Esophagus muscularis mucosa (tissue), 4 donors: ENCODE data around the gene TBC1D2. TPM values are rescaled to one million over a fixed set of nuclear protein-coding genes. Genes with fewer than 3 reads are reported as not detected.

ENCODE experiments used
- DNase-seq: peaks from one replicate; pipeline ENCODE4 v3.0.0-alpha.2; 2017; ENCODE audit errors: extremely low spot score
- H3K27ac ChIP-seq, 4 donors: fragments of 200-600 bp; sonication (generic); replicated peaks in 1 of 4; 1 replicate in 3 of 4; 2 replicates in 1 of 4; pipeline ENCODE4 v1.5.1; 2016 to 2019; ENCODE audit warnings: mild to moderate bottlenecking in 1 of 4
- H3K27me3 ChIP-seq, 4 donors: fragments of 200-600 bp; sonication (generic); one replicate each; pipeline versions ENCODE4 v1.5.1 to v1.6.0; 2016 to 2019
- H3K36me3 ChIP-seq, 4 donors: fragments of 200-600 bp; sonication (generic); one replicate each; pipeline ENCODE4 v1.5.1; 2016 to 2019
- H3K4me1 ChIP-seq, 4 donors: fragments of 200-600 bp; sonication (generic); one replicate each; pipeline ENCODE4 v1.5.1; 2016 to 2019
- H3K4me3 ChIP-seq, 4 donors: fragments of 200-600 bp; sonication (generic); 1 replicate in 2 of 4; 2 replicates in 2 of 4; pipeline ENCODE4 v1.5.1; 2016 to 2019; ENCODE audit warnings: mild to moderate bottlenecking in 4 of 4, moderate library complexity in 1 of 4
- H3K9me3 ChIP-seq, 4 donors: fragments of 200-600 bp; sonication (generic); 1 replicate in 3 of 4; 2 replicates in 1 of 4; pipeline ENCODE4 v1.5.1; 2016 to 2019
- EP300 ChIP-seq: sonication (generic); formaldehyde crosslinking; IDR thresholded peaks from one replicate; pipeline ENCODE4 v1.6.1; 2017; ENCODE audit warnings: antibody characterized with exemption
- POLR2A ChIP-seq: fragments of 450-650 bp; IDR thresholded peaks from one replicate; pipeline ENCODE4 v1.6.1; 2017; ENCODE audit warnings: antibody characterized with exemption, moderate library complexity, mild to moderate bottlenecking, low read depth
- POLR2AphosphoS5 ChIP-seq, 2 donors: sonication (generic); formaldehyde crosslinking; IDR thresholded peaks; one replicate each; pipeline ENCODE4 v1.6.1; 2017; ENCODE audit warnings: antibody characterized with exemption in 2 of 2
- WGBS: methylation state at CpG from one replicate; pipeline ENCODE4 v1.1.5; 2018; 5-methylcytosine and 5-hydroxymethylcytosine counted together
- intact Hi-C: fragments of 100-400 bp; cut with DNase I; formaldehyde crosslinking; loops from one replicate; pipeline ENCODE4 v1.15.1; 2023
- total RNA-seq, 4 donors: library from RNA; depleted of rRNA; stranded (reverse); fragments of >200 nt; gene quantifications; one replicate each; pipeline versions ENCODE4 v1.1.0 to v1.2.1, GENCODE V29; 2016
- TF ChIP-seq, protein P1 (sequence below), 3 experiments: fragments of 200-600 bp in 2 of 3; fragments of 450-650 bp in 1 of 3; sonication (generic) in 2 of 3; IDR thresholded peaks; one replicate each; pipeline ENCODE4 v1.5.1; 2017 to 2019; ENCODE audit warnings: antibody characterized with exemption in 3 of 3, mild to moderate bottlenecking in 2 of 3, moderate library complexity in 1 of 3

The TBC1D2 gene
- total RNA-seq, 4 donors from 2014 or later, result 5.0 to 12.4 (median 7.3) TPM

- Histone ChIP-seq H3K4me1 (no peaks in the 10 kb centered on the region), H3K9me3 (no peaks in the 10 kb centered on the region), H3K27ac (no peak overlapping the region), H3K4me3 (no peak overlapping the region), H3K36me3 (peaks cover 7 to 60% (median 50%) of the 10 kb centered on the region in 4 donors), H3K27me3 (no peaks in the 10 kb centered on the region)
- DNase-seq, result no peak
- TF ChIP-seq POLR2A (no peak), EP300 (no peak), POLR2AphosphoS5 (IDR thresholded peaks at IDR 0.05) (no peak)
- TF ChIP-seq, protein P1, sequence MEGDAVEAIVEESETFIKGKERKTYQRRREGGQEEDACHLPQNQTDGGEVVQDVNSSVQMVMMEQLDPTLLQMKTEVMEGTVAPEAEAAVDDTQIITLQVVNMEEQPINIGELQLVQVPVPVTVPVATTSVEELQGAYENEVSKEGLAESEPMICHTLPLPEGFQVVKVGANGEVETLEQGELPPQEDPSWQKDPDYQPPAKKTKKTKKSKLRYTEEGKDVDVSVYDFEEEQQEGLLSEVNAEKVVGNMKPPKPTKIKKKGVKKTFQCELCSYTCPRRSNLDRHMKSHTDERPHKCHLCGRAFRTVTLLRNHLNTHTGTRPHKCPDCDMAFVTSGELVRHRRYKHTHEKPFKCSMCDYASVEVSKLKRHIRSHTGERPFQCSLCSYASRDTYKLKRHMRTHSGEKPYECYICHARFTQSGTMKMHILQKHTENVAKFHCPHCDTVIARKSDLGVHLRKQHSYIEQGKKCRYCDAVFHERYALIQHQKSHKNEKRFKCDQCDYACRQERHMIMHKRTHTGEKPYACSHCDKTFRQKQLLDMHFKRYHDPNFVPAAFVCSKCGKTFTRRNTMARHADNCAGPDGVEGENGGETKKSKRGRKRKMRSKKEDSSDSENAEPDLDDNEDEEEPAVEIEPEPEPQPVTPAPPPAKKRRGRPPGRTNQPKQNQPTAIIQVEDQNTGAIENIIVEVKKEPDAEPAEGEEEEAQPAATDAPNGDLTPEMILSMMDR (IDR thresholded peaks at IDR 0.05), result no peak
- intact Hi-C loops, result no loop called here
- WGBS, result 78% methylated on average over 6 of the region's 6 CpGs
Measured at GRCh38 chr9:98231770-98232478, 23.5 kb downstream of the TBC1D2 start.

DNA sequence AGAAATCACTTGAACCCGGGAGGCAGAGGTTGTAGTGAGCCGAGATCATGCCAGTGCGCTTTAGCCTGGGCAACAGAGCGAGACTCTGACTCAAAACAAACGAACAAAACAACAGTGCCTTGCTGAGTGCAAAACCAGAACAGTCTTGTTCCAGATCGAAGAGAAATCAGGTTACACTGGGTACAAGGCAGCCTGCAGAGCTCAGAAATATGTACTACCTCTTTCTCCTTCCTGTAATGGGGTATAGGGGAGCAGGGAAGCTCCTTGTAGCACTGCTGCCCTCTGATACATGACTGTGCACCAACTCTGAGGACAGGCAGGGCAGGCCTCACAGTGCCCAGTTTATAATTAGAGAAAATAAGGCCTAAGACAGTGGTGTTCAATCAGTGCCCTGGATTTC, 24.7 kb downstream of the TBC1D2 start:
- H3K36me3 ChIP-seq, result peaks cover 7 to 71% (median 61%) of the 10 kb centered on the region in 4 donors
- 95% methylated on average over 6 of the region's 6 CpGs for WGBS

DNA sequence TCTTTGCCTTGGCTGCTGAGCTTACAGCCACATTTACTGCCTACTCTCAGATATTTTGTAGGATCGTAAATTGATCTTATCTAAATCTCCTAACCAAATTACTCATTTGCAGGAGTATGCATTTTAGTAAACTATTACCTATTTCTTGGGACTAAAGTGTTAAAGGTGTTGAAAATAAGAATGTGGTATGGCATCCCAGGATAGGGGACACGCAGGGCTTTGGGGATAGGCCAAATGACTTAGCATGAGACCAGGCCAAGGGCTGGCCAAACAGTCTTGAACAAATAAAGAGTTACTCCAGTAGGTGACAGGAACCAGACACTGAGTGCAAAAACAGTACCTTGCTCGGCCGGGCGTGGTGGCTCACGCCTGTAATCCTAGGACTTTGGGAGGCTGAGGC, 25.1 kb downstream of the TBC1D2 start:
- no peak overlapping the region for H3K27ac ChIP-seq
- no peaks in the 10 kb centered on the region for H3K9me3 ChIP-seq
- no peaks in the 10 kb centered on the region for H3K27me3 ChIP-seq
- TF ChIP-seq EP300, result no peak
- TF ChIP-seq POLR2AphosphoS5 (IDR thresholded peaks at IDR 0.05), result no peak
- TF ChIP-seq, protein P1 (IDR thresholded peaks at IDR 0.05), result no peak
- TF ChIP-seq POLR2A, result no peak
- intact Hi-C loops, result no loop called here
- DNase-seq, result no peak
- H3K4me3 ChIP-seq, result no peak overlapping the region
- peaks cover 7 to 76% (median 66%) of the 10 kb centered on the region in 4 donors for H3K36me3 ChIP-seq
- WGBS, result 99% methylated on average over 5 of the region's 6 CpGs
- no peaks in the 10 kb centered on the region for H3K4me1 ChIP-seq

More for the DNA sequence above, 24.7 kb downstream of the TBC1D2 start:
- TF ChIP-seq POLR2A (no peak), EP300 (no peak), POLR2AphosphoS5 (IDR thresholded peaks at IDR 0.05) (no peak)
- TF ChIP-seq, protein P1 (IDR thresholded peaks at IDR 0.05), result no peak
- Histone ChIP-seq H3K9me3 (no peaks in the 10 kb centered on the region), H3K4me3 (no peak overlapping the region), H3K4me1 (no peaks in the 10 kb centered on the region), H3K27ac (no peak overlapping the region), H3K27me3 (no peaks in the 10 kb centered on the region)
- intact Hi-C loops, result no loop called here
- DNase-seq, result no peak

- no peak for DNase-seq
- Histone ChIP-seq H3K36me3 (peaks cover 7 to 75% (median 70%) of the 10 kb centered on the region in 4 donors), H3K9me3 (no peaks in the 10 kb centered on the region), H3K27ac (no peak overlapping the region), H3K27me3 (no peaks in the 10 kb centered on the region), H3K4me1 (no peaks in the 10 kb centered on the region), H3K4me3 (no peak overlapping the region)
- intact Hi-C loops, result no loop called here
- TF ChIP-seq, protein P1 (IDR thresholded peaks at IDR 0.05), result no peak
- TF ChIP-seq POLR2AphosphoS5 (IDR thresholded peaks at IDR 0.05) (no peak), EP300 (no peak), POLR2A (no peak)
- WGBS, result 89% methylated on average over 3 of the region's 3 CpGs
Measured at GRCh38 chr9:98229620-98230019, 25.8 kb downstream of the TBC1D2 start.

DNA sequence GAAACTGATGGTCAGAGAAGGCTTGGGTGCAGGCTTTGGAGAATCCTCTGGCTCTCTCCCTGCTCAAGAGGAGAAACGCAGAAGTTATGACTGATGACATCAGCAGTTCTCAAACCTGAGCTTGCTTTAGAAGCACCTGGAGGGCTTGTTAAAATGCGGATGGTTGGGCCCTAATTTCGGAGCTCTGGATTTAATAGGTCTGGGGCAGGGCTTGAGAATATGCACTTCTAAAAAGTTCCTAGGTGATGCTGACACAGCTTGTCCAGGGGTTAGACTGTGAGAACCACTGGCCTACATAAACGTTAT, 26.4 kb downstream of the TBC1D2 start:
- TF ChIP-seq EP300, result no peak
- no peak for TF ChIP-seq POLR2A
- Histone ChIP-seq H3K4me1 (no peaks in the 10 kb centered on the region), H3K9me3 (no peaks in the 10 kb centered on the region), H3K4me3 (no peak overlapping the region), H3K27me3 (no peaks in the 10 kb centered on the region), H3K27ac (no peak overlapping the region), H3K36me3 (peaks cover 7 to 73% (median 68%) of the 10 kb centered on the region in 4 donors)
- DNase-seq, result no peak
- WGBS, result 80% methylated on average over 4 of the region's 4 CpGs
- intact Hi-C loops, result no loop called here
